ENCODE measurements around the gene ERP44.
"Not testable (repeated sequence)": the region's sequence is repeated elsewhere in the genome, so short reads cannot be mapped to it uniquely, and the experiment has no call there.

The ERP44 gene

GRCh38 chr9:100100146-100100667 is 1.4 kb upstream of the ERP44 start:
- no peak for DNase-seq (ENCODE audit: low read depth)

DNA sequence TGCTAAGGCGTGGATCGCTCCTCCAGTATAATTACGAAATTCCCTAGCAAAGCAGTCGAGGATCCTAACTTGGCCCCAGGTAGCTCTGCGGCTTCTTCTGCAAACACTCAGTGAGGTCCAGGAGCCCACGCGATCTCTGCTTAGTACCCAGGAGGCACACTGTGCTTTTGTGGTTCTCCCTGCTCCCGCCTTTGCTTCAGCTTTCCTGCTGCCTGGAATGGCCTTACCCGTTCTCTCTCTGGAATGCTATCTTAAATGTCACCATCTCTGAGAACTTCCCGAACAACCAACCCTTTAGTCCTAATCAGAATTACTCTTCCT is 882 bp upstream of the ERP44 start:
- DNase-seq (ENCODE audit: low read depth) = no peak

GRCh38 chr9:100098046-100098886 is 534 bp downstream of the ERP44 start:
- DNase-seq (ENCODE audit: low read depth) = peak; percentile 12

GRCh38 chr9:100096378-100096916 is 2.4 kb downstream of the ERP44 start:
- no peak for DNase-seq (ENCODE audit: low read depth)

DNA sequence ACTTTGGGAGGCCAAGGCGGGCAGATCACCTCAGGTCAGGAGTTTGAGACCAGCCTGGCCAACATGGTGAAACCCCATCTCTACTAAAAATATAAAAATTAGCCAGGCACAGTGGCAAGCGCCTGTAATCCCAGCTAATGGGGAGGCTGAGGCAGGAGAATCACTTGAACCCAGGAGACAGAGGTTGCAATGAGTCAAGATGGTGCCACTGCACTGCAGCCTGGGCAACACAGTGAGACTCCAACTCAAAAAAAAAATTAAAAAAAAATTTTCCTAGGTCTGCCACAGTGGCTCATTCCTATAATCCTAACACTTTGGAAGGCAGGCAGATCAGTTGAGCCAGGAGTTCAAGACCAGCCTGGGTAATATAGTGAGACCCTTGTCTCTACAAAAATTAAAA is 4.4 kb downstream of the ERP44 start:
- not testable (repeated sequence) for DNase-seq (ENCODE audit: low read depth)

DNA sequence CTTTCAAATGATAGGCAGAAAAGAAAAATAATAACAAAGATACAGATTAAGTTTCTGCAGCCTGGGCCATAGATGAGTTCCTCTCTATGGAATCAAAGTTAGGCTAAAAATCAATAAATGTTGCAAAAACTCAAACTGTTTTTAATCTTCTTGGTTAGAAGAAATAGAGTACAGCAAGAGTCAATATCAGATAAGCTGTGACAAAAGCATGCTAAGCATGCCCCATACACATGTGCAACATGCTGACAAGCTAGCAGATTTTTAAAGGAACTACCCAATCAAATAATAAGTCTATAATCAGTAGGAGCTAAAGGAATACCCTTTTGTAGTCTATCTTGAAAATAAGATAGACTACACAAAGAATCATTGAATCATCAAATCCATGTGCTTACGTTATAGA is 6.7 kb downstream of the ERP44 start:
- no peak for DNase-seq (ENCODE audit: low read depth)

DNA sequence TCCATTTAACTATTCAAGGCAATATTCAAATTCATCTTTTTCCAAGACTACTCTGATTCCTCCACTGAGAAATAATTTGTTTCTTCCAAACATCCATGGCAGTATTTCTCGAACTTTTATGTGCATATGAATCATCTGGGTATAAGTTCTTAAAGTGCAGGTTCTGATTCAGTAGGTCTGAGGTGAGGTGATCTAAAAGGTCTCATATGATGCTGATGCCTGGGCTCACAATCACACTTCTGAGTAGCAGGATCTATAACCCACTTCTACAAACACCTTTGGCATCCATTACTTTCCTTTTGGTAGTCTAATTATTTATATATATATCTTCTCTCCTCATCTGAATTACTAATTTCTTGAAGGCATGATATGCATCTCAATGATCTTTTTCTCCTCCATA is 7.2 kb downstream of the ERP44 start:
- DNase-seq (ENCODE audit: low read depth) = no peak

GRCh38 chr9:100090880-100091279 is 7.9 kb downstream of the ERP44 start:
- no peak for DNase-seq (ENCODE audit: low read depth)

GRCh38 chr9:100088202-100088601 is 10.6 kb downstream of the ERP44 start:
- DNase-seq (ENCODE audit: low read depth) = no peak

GRCh38 chr9:100087218-100087617 is 11.6 kb downstream of the ERP44 start:
- DNase-seq (ENCODE audit: low read depth) = no peak

DNA sequence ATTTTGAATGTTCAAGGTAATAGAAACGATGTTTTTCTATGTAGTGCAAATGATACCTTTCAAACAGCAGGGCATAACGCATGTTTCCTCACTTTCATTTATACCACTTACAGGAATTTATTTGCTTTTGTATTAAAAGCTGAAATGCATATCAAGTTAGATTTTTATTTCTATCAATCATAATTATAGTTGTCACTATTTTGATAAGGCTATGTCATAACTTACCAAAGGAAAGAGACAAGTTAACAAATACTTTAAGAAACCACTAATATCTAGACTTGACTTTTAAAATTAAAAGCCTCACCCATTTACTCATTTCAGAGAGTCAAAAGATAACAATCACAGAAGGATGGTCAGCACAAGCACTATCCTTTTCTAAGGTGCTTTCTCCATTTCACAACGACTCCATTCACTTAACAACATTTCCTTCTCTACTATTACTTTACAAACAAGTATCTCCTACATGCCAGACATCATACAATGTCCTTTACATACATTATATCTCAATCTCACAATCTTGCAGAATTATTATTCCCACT is 12.6 kb downstream of the ERP44 start:
- no peak for DNase-seq (ENCODE audit: low read depth)

DNA sequence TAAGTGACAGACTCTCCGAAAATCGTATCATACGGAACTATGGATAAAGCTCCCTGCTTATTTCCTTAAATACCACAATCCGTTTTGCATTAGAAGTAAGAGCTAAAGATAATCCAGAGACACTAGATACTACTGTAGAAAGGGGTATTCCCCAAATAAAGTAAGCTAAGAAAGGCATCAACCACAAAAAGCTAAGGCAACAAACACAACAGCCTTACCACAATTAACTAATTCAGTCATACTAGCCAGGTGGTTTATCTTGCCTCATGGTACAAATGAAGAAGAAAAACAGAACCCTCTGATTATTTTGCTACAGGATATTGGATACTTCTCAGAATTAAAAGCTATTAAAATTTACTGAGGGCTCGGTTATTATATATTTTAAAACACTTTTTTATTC is 14.1 kb downstream of the ERP44 start:
- no peak for DNase-seq (ENCODE audit: low read depth)

- DNase-seq (ENCODE audit: low read depth) = no peak
Measured at GRCh38 chr9:100084128-100084453, 14.7 kb downstream of the ERP44 start.

GRCh38 chr9:100083448-100084127 is 15.2 kb downstream of the ERP44 start:
- no peak for DNase-seq (ENCODE audit: low read depth)

DNA sequence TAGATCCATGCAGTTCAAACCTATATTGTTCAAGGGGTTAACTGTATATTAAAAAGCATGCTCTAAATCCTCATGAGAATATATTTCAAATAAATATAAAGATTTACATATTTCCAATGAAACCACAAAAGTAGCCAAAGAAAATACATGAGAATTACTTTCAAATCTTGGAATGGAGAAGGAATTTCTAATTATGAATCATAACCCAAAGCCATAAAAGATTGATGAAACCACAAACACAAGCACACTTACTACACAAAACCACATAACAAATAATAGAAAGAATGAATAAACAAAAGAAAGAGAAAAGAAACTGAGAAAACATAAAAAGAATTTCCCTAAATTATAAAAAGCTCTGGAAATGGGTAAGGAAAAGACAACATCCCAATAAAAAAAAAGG is 16.0 kb downstream of the ERP44 start:
- DNase-seq (ENCODE audit: low read depth) = peak; percentile 17

DNA sequence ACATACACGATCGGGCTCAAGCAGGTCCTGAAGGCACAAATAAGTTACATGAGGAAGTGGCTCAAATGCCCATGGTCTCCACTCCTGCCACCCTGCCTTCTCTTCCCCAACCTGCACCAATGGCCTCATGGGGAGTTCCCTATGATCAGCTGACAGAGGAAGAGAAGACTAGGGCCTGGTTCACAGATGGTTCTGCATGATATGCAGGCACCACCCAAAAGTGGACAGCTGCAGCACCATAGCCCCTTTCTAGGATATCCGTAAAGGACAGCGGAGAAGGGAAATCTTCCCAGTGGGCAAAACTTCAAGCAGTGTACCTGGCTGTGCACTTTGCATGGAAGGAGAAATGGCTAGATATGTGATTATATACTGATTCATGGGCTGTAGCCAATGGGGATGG is 22.5 kb downstream of the ERP44 start:
- not testable (repeated sequence) for DNase-seq (ENCODE audit: low read depth)

- no peak for DNase-seq (ENCODE audit: low read depth)
Measured at GRCh38 chr9:100074989-100075388, 23.8 kb downstream of the ERP44 start.

- no peak for DNase-seq (ENCODE audit: low read depth)
Measured at GRCh38 chr9:100074093-100074492, 24.7 kb downstream of the ERP44 start.

DNA sequence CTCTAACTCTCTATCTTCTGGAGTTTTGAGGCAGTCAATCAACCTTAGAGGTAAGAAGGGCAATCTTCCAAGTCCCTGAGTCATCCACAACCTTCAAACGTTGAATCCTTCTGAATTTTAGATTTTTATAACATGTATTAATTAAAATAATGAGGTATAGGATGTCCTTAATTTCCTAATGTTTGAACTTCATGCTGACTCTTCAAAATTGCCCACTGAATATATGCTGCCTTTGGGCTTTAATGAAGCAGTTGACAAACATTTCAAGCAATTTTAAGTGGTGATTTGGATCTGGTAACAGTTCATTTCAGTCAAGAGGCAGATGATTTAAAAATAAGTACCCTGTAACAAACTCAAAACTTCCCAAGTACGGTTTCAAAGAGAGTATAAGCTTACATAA is 26.0 kb downstream of the ERP44 start:
- DNase-seq (ENCODE audit: low read depth) = no peak

DNA sequence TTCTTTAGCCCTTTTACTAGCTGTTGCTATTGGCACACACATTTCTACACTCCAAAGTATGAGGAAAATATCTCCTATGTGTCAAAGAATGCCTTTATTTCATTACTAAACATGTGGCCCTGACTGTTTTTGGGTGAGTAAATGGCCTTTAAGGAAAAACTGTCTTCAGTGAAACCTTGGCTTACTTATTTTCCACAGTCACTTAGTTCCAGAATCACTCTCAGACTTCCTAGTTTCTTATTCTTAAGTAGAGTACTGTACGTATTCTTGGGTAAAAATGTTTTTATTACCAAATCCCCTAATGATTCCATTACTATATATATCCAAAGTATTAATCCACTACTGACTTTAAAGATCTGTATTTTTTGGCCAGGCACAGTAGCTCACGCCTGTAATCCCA is 27.5 kb downstream of the ERP44 start:
- DNase-seq (ENCODE audit: low read depth) = no peak

DNA sequence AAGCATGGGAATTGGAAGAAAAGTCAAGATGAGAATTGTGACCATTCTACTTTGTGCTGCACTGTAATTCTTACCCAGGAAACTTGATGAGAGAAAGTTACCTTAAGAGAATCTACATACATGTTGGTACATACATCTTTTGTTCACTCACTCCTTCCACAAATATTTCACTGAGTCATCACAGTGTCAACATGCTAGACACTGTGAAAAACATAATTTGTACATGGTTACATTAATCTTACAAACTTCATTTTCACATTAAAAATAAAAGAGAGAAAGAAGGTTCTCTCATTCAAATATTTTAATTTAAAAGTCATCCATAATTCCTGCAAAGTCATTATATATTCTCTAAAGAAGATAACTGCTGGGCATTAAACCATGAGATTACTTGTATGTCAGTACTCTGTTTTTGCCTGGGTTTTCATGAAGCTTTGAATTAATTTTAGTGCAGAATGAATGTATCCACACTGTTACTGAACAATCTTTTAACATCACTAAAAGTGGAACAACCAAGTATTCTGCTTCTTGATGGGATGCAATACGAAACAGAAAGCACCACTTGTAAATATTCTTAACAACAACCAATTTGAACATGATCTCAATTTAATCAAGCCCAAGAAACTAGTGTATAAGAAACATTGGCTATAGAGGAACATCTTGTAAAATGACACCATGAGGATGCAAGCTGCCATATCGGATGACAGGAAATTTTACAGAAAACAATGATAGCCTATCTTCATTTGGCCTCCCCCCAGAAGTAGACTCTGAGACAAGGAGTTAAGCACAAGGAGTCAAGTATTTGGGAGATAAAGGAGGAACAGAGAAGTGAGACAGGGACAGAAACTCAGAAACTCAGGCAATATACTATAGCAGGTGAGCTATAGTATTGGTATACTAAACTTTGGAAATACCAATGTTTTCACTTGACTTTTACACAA is 28.4 kb downstream of the ERP44 start:
- DNase-seq (ENCODE audit: low read depth) = no peak

- DNase-seq (ENCODE audit: low read depth) = not testable (repeated sequence)
Measured at GRCh38 chr9:100069068-100069467, 29.7 kb downstream of the ERP44 start.

Measured in GM04504 (cell line).